HPDE6-E6E7 (cell line): Measurements from ENCODE around the gene LIG4.
A peak's percentile ranks its signal among the peaks of the same experiment; 100 is the strongest.
"Not testable (repeated sequence)": the region's sequence is repeated elsewhere in the genome, so short reads cannot be mapped to it uniquely, and the experiment has no call there.

Experiments
- DNase-seq: peaks from one replicate; pipeline ENCODE4 v3.0.0; 2011; ENCODE audit warnings: missing footprints; ENCODE audit errors: extremely low spot score

The LIG4 gene

DNA sequence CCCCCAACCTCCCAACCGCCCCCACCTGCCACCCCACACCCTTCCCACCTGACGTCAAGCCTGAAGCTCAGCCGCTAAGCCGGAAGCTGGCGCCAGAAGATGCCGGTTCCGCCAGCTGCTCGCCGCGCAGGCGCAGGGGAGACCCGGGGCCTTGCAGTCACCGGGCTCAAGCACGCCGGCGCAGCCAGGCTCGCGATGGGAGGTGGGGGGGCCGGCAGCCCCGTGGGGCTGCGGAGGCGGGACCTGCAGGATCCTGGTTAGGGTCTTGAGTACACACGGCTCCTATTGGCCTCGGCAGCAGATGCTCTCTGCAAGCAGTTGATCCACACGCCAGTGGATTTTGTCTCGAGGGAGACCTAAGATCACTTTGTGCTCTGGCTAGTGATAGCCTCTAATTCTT is at the start of gene LIG4:
Gene LIG4 (minus strand): TSS at position 101 of the 400 bp plus-strand sequence. CDS start 4,268 bp downstream, outside the sequence.
- peak; percentile 91 for DNase-seq

DNA sequence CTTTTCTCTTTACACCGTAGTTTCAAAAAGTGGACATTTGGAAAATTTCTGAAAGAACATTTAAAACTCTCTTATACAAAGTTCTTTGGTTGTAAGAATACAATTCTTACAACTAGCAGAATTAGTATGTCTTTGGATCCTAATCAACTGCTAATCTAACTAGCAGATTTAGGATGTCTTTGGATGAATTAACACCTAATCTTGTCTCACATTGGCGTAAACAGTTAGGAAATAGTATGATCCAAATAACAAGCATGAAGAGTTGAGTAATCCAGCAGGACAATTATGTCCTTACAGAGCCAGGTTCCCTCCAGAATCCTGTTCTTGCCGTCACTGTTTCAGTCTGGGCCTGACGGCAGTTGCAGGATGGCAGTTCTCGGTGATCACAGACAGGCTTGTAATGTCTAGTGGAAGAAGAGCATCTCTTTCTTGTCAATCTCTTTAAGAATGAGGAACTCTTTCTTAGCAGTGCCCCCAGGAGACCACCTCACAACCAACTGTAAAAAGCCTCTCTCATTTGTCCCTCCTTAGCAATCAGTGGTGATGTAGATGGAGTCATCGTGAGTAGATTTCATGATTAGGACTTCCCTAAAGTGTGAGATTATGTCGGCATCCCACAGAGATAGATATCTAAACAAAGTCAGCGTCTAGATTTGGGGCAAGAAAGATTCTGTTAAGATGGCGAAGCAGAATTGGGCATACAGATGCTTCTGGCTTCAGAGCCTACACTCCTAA is 48.5 kb upstream of the LIG4 start:
- no peak for DNase-seq

DNA sequence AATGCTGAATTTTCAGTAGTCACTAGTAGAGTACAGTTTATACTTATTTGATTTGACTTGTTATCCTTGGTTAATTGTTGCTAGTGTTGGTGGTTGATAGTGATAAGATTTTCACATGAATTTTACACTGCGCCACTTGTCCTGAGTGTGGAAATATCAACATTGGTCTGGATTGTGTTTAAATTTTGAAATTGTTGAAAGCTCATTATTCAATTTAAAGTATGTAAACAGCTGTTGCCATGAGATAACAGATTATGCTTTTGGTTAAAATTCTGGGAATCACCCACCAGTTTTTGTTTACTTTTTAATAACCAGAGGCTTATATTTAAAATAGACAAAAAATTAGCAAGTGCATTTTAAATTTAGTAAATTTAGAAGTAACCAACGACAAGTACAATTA is 41.9 kb upstream of the LIG4 start:
- DNase-seq: no peak

DNA sequence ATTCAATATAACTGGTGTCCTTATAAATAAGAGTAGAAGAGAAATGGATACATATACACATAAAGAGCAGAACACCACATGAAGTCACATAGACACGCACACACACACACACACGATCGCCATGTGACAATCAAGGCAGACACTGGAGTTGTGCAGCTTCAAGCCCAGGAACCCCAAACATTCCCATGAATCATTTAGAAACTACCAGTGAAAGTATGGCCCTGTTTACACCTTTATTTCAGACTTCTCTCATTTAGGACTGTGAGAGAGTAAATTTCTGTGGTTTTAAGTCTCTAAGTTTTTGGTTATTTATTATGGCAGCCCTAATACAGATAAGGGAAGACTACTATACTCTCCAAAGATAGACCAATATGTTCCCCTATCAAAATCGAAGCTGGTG is 33.8 kb upstream of the LIG4 start:
- DNase-seq: no peak

DNA sequence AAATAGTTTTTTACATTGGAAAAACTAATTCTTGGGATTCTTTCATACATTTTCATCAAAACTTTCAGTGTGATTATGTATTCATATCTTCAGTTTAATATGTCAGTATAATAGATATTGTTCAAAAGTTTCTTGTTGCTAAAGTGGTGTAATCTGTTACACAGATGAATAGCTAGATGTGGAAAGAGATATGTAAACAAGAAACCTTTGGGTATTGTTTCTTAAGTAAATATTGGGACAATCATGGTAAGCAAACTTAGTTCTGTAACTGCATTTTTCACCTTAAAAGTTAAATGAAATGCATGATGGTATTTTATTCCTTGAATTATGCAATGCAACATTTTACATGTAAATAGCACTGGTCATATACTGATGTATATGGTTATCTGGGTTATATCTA is 15.0 kb upstream of the LIG4 start:
- DNase-seq: no peak

DNA sequence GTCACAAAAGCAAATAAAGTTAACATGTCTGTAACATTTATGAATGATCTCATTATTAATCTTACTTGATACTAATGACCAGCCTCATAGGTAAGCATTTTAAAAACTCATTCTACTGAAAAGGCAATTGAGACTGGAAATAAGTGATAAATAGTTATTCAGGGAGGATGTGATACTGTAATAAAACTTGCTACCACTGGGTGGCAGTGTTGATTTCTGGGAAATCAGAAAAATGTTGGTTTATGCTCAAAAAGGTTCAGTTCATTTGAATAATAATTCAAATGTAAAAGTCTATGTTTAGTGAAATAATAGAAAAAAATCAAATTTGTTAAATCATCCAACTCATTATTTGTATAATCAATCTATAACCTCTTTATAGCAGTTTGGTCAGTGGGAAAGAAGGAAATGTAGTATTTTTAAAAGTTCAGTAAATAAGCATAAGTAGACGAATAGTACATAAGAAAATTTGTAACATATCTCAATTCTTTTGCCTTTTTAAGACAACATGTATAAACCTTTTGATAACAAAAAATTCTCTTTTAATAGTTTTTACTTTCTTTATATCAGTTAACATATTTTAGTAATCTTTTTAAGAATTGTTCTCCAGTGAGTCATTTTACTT is 12.4 kb upstream of the LIG4 start:
- DNase-seq: no peak

DNA sequence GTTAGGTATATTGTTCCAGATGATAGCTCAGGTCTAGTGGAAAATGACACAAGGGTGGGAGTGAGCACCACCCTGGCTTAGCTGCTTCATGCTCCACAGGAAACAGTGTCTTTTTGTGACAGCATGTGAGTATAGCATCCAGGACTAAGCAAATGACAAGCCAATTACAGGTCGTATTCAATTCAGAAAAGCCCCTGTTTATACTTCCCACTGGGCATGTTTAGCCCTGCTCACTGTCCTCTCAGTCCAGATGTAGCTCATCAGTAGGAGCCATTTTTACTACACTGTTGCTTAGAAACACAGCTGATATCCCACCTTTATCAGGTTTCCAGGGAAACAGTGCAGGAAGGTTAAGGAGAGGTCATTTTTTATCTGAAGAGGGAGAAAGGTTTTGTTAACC is 10.8 kb upstream of the LIG4 start:
- DNase-seq: no peak

DNA sequence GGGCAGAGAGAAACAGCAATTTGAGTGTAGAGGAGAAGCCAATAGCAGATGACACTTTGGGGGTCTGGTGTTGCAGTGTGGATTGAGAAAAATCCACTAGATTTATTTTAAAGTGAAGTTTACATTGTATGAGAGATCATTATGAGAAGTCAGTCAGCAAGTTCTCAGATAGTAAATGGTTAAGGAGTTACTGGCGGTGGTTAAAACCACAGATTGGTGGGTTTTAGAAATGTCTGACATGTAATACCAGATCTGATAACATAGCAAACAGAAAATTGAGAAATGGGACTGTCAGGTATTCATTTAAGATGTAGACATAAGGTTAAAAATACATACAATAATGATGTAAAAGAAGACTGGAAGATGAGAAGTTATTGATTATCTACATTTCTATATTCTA is 10.1 kb upstream of the LIG4 start:
- no peak for DNase-seq

DNA sequence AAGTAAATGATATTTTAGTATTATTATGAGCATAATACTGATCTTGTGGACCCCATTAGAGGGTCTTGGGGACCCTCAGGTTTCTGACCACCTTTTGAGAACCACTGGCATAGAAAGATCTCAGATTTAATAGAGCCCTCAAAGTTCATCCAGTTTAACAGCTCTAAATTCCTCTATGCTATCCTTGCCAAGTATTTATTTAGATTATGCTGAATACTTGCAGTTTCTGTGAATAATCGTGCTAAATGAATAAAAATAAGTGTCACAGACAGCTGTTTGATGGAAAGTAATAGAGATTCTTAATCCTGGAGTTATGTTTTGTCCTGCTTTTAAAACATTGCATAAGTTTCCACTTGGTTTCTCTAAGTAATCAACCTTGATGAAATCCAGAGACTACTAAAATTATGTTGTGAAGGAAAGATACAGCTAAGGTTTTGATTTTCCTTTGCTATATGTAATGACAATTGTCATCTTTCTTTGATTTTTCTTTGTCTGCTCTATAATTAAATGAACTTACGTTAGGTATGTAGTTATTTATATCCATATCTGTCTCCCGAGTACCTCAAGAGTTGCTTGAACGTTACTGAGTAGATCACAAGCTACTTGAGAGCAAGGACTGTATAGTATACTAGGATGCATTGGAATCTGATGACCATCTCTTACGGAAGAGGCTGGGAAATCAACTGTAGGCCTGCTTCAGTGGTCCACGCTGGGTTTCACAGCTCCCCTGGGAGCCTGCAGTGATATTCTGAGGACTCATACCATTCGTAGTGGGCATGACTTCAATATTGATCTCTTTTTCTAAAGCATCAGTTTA is 8.6 kb upstream of the LIG4 start:
- DNase-seq: no peak

DNA sequence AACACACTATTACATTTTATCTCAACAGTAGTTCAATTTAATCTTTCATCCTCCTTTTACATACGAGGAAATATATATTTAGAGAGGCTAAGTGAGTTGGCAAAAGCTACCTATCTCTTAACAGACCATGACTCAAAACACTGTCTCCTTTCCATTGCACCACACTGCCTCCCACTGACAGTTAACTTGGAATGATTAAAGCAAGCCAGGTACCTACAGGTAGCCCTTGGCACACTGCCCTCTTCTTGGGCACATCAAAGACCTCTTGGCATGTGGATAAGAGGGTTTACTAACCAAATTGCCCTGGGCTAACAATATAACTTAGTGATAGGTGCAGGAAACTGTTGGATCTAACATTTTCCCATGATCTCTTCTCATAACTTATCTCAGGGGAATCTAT is 4.7 kb upstream of the LIG4 start:
- peak; percentile 34 for DNase-seq

DNA sequence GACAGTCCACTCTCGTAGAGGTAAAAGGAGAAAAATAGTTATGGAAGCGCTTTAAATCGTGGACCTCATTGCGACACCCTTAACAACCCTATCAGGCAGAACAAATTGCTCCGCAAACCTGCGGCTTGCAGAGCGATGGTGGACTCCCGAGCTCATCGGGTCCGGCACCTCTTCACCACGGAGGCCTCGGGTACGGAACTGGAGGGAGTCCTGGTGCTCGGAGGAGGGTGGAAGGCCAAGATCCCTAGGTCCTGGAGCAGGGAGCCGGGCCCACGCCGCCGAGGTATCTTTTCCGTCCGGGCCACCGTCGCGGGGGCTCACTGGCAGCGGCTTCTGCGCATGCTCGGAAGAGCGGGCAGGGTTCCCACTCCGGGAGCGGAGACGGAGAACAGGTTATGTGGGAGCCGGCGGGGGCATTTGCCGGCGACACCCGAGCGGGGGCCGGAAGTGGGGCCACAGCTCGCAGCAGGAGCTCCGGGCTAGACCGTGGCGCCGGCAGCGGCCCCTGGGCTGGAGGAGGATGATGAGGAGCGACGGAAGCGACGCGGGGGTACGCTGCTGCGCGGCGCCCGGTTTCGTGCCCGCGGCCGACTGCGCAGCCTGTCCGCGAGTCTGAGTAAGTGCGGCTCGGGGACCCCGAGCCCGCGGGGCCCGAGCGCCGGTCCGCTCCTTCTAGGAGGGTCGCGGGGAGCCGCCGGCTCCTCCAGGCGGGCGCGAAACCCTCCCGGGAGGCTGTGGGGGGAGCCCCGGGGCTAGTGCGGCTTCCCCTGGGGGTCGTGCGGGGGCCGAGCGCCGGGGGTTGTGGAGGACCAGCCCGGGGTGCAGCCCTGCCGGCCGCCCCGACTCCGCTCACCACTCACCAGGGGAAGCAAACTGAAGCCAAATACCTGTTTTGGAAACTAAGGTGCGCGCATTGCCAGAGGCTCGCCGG is 3.0 kb upstream of the LIG4 start, which contains the start of gene ABHD13:
Gene ABHD13 (plus strand): TSS at position 349 of the 931 bp plus-strand sequence. CDS start 10,827 bp downstream, outside the sequence.
- DNase-seq: peak; percentile 89

DNA sequence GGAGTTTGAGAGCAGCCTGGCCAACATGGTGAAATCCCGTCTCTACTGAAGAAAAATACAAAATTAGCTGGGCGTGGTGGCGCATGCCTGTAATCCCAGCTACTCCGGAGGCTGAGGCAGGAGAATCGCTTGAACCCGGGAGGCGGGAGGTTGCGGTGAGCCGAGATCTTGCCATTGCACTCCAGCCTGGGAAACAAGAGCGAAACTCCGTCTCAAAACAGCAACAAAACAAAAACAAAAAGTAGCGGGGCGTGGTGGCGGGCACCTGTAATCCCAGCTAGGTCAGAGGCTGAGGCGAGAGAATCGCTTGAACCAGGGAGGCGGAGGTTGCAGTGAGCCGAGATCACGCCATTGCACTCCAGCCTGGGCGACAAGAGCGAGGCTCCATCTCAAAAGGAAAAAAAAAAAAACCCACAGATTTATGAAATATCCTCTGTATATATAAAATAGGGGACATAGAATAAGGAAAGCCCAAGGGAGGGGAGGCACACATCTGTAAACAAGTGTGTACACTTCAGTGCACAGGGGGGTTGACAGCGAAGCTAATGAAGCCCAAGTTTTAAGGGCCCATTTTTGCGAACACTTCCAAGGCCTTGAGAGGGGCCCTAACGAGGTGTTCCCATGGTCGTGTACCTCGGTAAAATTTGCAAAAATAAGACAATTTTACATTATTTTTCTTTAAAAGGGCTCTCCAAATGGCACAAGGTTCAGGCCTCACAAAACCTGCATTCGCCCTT is 2.1 kb upstream of the LIG4 start:
- DNase-seq: not testable (repeated sequence)

DNA sequence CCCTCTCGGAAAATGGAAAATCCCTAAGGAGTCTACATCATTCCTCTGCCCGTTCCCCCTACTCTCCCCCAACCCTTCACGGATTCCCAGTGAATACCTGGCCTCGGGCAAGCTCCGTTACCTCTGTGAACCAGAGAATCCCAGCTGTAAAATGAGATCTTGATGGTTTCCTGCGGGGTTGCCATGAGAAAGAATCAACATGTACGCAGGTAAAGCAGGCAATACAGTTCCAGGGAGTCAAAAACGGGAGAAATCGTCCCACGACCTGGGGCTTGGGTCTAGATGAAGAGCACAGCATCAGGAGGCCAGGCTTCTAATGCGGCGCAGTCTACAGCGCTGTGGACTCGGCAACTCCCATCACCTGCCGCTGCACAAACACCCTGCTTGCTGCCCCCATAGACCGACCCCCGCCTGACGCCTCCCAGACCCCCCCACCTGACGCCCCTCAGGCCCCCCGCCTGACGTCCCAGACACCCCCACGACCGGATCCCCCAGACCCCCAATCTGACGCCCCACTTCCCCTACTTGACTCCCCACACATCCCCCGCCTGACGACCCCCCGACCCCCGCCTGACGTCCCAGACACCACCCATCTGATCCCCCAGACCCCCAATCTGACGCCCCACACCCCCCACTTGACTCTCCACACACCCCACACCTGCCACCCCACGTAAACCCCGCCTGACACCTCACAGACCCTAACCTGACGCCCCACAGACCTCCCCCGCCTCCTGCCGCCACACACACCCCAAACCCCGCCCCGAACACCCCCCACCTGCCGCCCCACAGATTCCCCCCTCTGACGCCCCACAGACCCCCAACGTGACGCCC is 680 bp downstream of the LIG4 start:
- DNase-seq: no peak

DNA sequence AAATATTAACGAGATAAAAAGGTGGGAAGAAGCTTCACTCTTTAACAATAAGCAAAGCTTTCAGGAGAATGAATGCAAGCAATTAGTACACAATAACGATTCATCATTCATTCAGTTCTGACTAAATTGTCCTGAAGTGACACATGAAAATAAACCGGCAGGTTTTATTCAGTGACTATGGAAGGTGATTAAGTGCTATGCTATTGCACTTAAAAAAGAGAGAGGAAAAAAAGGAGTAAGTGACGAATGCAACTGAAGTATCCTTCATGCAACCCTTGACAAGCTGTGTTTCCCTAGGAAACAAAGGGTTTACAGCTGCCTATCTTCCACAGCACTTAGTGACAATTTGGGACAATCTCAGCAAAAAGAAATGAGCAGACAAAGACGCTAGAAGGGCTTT is 1.4 kb downstream of the LIG4 start:
- DNase-seq: no peak

DNA sequence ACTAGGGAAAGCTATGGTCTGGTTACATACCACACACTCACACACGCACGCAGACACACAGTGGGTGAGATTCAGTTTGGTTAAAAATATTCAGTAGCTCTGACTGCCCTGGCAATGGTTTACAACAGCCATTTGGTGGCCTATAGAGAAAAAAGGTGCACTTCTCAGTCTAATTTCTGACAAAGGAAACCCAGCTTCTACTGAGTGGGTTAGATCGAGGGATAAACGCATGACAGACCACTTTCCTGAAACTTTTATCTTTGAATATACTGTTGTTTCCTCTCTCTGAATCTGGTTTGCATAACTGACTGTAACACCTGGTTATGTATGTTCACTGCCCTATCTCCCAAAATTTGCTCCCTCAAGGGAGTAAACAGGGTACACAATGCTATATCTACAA is 2.5 kb downstream of the LIG4 start:
- no peak for DNase-seq

DNA sequence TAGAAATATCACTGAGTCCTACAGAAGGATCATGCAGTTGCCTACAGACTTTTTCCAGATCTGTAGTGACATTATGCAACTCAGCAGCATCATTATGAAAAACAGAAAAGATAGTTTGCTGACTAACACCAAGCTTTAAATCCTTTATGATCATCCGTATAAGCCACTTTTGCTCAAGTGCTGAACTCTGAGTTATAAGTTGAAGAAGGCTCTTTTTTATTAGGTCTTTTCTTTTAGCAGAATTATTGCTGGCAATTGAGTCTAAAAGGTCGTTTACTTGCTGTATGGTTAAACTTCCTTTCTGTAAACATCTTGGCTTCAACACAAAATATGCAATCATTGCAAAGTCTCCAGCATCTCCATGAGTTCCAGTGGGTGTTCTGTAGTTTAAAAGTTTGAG is 4.8 kb downstream of the LIG4 start:
- DNase-seq: no peak

DNA sequence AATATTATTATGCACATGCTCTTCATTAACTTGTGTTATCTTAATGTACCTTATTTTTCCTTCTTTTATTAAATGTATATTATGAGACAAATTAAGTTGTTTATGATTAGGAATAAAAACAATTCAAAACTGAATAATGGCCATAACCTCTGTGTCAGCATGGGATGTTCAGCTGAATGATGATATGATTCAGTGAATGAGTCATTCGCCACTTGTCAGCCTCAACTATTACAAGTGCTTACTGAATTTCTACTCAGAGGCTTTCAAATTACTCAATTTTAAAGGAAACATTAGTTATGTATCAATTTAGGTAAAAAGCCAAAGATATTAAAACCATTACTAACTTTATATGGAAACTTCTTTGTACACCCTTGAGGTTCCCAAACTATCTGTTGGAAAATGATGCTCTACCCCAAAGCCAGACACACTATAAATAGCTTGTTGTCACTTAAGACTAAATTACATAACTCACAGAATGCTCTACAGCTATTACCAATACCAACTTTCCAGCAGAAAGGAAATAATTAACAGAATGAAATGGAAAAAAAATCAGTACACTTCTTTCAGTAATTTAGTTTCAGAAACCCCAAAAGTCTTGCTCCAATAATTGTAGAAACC is 14.4 kb downstream of the LIG4 start:
- DNase-seq: peak; percentile 39

DNA sequence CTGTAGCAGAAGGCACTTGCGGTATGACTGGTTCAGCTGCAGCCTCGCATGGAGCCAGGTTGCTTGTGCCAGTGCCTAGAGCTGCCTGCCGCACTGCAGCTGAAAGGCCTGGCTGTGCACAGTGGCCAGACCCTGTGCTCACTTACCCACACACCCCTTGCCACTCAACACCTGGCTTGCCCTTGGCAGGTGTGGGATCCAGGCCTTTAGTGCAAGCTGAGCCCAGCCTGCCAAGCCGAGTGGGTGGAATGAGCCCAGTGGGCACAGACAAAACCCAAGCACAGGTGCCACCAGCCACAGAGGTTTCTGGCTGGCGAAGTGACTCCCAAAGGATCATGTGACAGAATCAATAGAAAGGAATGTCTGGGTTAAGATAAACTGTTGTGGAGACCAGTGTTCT is 19.5 kb downstream of the LIG4 start:
- DNase-seq: no peak

DNA sequence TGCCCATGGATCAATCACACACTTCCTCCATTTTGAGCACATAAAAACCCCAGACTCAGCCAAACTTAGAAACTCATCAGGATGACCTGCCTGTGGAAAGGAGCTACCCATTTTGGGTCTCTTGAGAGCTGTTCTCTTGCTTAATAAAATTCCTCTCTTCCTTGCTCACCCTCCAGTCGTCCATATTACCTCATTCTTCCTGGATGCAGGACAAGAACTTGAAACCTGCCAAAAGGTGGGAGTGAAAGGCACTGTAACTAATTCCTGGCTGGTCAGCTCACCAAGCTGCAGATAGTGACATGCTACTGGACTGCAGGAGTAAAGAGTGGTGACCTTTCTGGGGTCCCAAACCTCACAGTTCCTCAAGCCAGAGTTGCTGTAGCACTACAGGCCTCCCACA is 20.2 kb downstream of the LIG4 start:
- no peak for DNase-seq
